ENCODE results near the gene UXS1. TPM values are rescaled to one million over a fixed set of nuclear protein-coding genes. Genes with fewer than 3 reads are reported as not detected.

UXS1 gene
- total and polyA plus RNA-seq, 2 donors: 34.3 to 47.2 TPM

DNA sequence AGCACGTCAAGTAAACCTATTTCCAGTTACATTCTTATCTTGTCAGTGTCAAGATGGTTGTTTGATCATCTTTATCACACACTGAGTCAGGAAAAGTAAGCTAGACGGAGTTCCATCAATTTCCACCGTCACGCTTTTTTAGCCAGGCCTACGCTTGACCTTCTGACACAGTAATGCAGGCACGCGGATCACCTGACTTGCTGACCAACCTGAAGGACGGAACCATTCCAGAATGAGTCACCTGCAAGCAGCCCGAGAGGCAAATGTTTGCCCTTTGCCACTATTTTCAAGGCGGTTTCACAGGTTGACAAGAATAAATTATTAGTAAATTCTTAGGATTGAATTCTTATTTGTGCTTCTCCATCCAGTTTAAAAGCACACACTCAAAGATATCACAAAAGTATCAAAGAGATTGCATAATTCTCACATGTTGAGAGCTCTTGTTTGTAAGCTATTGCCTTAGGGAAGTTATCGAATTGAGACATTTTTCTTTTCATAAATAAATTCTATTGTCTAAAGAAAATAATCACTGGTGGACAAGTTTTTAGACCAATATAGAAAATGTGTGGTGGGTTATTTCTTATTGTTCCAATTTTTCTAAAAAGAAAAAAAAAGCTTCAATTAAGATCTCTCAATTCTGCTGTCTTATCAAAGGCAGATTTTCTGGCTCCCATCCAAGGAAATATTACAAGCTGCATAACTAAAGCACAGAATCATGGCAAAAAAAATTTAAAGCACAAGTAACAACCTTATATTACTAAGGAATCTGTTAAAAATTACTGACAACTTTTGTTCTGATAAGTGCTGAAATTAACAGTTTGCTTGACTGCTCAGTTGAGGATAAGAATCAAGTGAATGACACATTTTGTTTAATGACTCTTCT, 31.9 kb downstream of the UXS1 start:
- no peaks in the 10 kb centered on the region for H3K4me1 ChIP-seq (ENCODE audit: insufficient read depth)
- 90% methylated on average over 11 of the region's 11 CpGs for WGBS
- no peak for DNase-seq (ENCODE audit: extremely low spot score)
- no peak overlapping the region for H3K27ac ChIP-seq (ENCODE audit: low read depth)
- no peak overlapping the region for H3K4me3 ChIP-seq (ENCODE audit: low read depth, low read length)
- H3K36me3 ChIP-seq (ENCODE audit: insufficient read depth): no peaks in the 10 kb centered on the region

DNA sequence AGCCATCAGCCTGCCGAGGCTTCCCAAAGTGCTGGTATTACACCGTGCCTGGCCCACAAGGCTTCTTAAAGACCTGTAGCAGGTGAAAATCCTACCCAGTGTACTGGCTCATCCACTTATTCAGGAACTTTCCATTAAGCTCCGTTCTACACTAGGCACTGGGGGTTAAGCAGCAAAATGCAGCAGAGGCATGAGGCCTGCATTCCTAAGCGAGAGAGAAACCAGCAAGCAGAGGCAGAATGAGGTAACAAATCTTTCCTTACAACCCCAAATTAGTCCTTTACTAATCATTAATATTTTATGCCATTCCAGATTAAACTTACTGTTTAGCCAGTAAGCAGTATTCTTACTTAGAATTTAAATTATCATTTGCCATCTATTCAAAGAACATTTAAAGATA, 32.8 kb downstream of the UXS1 start:
- no peaks in the 10 kb centered on the region for H3K4me1 ChIP-seq (ENCODE audit: insufficient read depth)
- H3K27ac ChIP-seq (ENCODE audit: low read depth): no peak overlapping the region
- 88% methylated on average over 4 of the region's 4 CpGs for WGBS
- H3K36me3 ChIP-seq (ENCODE audit: insufficient read depth): no peaks in the 10 kb centered on the region
- no peak overlapping the region for H3K4me3 ChIP-seq (ENCODE audit: low read depth, low read length)
- no peak for DNase-seq (ENCODE audit: extremely low spot score)

DNA sequence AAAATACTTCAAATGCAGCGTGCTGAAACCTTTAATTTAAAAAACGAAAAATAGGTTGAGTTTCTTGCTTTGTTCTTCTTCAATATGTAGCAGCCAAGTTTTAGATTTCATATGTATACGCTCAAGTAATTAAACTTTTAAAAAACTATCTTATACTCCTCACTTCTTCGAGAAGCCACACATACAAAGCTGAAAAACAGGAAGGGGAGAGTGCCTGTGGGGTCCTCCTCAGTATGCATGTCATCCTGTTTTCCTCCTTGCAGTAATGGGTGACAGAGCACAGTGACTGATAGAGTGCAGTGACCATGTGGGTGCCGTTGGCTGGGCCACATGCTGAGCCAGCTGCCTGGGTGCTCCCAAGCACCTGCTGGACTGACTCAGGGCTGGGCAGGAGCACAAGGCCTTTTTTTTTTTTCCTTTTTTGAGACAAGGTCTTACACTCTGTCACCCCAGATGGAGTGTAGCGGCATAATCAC, 33.3 kb downstream of the UXS1 start:
- Histone ChIP-seq H3K36me3 (ENCODE audit: insufficient read depth) (no peaks in the 10 kb centered on the region), H3K4me3 (ENCODE audit: low read depth, low read length) (no peak overlapping the region), H3K27ac (ENCODE audit: low read depth) (no peak overlapping the region), H3K4me1 (ENCODE audit: insufficient read depth) (no peaks in the 10 kb centered on the region)
- no peak for DNase-seq (ENCODE audit: extremely low spot score)
- WGBS: 70% methylated on average over 6 of the region's 6 CpGs

DNA sequence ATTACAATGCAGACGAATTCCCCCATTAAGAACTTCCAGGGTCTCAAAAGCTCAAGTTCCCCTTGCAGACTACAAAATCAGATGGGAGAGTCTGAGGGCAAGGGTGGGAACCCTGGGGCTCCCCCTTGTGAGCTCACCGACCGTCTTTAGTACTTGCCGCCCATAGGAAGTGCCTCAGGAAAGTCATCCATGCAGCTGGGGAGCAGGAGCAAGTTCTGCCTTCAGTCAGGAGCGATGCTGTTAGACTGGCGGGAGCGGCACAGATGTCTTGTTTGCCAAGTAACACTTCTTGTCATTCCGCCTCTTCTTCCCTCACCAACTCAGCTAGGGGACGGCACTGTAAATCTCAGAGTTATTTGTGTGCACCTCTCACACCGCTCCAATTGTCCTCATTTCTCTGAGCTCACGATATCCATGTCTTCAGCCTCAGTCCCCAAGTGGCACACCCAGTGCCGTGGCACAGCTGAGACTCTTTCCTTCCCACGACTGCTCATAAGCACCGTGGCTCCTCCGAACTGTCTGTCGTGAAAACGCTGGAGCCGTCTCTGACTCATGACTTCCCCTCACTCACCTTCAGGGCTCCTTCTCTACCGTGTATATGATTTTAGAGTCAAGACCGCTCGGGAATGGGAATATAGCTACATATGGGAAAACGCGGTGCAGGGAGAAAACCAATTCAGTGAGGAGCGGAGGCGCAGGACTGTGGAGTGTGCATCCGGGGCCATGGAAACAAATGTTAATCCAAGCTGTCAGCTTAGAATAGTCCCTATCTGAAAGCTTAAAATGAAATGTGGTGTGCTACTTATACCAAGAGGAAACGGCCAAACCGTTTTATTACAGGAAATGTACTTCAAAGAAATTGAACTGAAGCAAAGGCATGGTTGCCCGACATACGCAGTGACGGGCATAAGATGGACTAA, 34.0 kb downstream of the UXS1 start:
- no peak overlapping the region for H3K4me3 ChIP-seq (ENCODE audit: low read depth, low read length)

DNA sequence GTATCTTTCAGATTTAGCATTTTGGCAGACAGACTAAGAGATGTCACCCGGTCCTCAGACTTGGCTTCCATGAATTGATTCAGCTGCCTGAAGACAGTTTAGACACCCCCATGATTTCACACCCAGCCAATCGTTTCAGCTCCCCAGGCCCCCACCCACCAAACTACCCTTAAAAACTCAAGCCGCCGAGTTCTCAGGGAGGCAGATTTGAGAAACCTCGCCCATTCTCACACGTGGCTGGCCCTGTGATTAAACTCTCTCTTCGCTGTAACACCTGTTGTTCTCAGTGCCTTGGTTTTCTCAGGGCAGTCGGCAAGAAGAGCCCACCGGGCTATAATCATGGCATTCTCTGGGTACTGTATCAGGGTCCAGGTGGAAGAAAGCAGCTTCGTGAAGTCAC, 35.2 kb downstream of the UXS1 start:
- H3K36me3 ChIP-seq (ENCODE audit: insufficient read depth): no peaks in the 10 kb centered on the region
- H3K27ac ChIP-seq (ENCODE audit: low read depth): no peak overlapping the region
- DNase-seq (ENCODE audit: extremely low spot score): no peak
- H3K4me3 ChIP-seq (ENCODE audit: low read depth, low read length): no peak overlapping the region
- 77% methylated on average over 10 of the region's 10 CpGs for WGBS
- no peaks in the 10 kb centered on the region for H3K4me1 ChIP-seq (ENCODE audit: insufficient read depth)

More for the DNA sequence above, 34.0 kb downstream of the UXS1 start:
- DNase-seq (ENCODE audit: extremely low spot score): no peak
- H3K36me3 ChIP-seq (ENCODE audit: insufficient read depth): no peaks in the 10 kb centered on the region
- no peaks in the 10 kb centered on the region for H3K4me1 ChIP-seq (ENCODE audit: insufficient read depth)
- no peak overlapping the region for H3K27ac ChIP-seq (ENCODE audit: low read depth)
- 63% methylated on average over 31 of the region's 31 CpGs for WGBS

DNA sequence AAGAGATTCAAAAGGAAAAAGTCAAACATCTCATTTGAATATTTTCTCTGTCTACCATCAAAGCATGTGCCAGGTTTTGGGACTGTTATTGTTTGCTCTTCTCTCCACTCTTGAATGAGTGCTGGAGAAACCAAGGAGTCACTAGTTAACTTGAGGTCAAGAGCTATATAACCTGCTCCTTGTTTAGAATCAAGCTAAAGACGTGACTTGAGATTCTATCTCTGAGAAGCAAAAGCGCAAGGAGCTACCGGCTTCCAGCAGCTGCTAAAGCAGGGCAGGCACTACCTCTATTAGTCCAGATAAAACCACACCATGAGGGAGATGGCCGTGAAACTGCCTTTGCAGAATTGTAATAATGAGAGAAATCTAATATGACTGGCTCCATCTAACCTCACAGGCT, 36.0 kb downstream of the UXS1 start:
- Histone ChIP-seq H3K27ac (ENCODE audit: low read depth) (no peak overlapping the region), H3K36me3 (ENCODE audit: insufficient read depth) (no peaks in the 10 kb centered on the region), H3K4me3 (ENCODE audit: low read depth, low read length) (no peak overlapping the region), H3K4me1 (ENCODE audit: insufficient read depth) (no peaks in the 10 kb centered on the region)
- no peak for DNase-seq (ENCODE audit: extremely low spot score)
- 82% methylated on average over 4 of the region's 4 CpGs for WGBS

DNA sequence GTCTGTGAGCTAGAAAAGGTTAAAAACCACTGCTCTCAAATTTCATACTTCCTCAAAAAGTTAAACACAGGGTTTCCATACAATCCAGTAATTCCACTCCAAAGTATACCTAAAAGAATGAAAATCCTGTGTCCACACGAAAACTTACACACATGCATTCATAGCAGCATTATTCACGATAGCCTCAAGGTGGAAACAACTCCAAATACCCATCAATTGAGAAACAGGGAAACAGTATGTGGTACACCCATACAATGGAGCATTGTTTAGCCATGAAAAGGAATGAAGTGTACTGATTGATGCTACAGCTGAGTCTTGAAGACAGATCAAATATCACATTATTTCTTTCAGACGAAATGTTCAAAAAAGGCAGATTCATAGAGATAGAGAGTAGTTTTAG, 36.7 kb downstream of the UXS1 start:
- 87% methylated on average over 3 of the region's 3 CpGs for WGBS
- no peaks in the 10 kb centered on the region for H3K36me3 ChIP-seq (ENCODE audit: insufficient read depth)
- no peak for DNase-seq (ENCODE audit: extremely low spot score)
- H3K27ac ChIP-seq (ENCODE audit: low read depth): no peak overlapping the region
- no peaks in the 10 kb centered on the region for H3K4me1 ChIP-seq (ENCODE audit: insufficient read depth)
- no peak overlapping the region for H3K4me3 ChIP-seq (ENCODE audit: low read depth, low read length)

DNA sequence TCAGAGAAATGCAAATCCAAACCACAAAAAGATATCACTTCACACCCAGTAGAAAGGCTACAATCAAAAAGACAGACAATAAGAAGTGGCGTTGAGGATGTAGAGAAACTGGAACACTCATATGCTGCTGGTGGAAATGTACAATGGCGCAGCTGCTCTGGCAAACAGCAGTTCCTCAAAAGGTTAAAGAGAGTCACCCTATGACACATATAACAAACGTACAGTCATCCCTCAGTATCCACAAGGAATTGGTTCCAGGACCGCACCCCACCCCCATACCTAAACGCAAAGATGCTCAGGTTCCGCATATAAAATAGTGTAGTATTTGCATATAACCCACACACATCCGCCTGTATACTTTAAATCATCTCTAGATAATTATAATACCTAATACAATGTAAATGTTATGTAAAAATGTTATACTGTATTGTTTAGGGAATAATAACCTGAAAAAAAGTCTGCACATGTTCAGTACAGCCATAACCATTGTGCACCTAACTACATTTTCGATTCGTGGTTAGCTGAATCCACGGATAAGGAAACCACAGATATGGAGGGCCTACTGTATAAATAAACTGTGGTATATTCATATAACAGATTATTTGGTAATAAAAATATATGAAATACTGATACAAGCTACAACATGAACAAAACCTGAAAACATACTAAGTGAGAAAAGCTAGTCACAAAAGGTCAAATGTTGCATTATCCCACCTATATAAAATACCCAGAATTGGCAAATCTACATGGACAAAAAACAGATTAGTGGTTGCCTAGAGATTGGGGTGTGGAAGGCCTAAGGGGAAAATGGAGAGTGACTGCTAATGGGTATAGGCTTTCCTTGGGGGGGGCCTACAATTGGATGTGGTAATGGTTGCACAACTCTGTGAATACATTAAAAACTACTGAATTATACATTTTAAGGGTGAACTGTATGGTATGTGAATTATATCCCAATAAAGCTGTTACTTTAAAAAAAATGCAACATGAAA, 37.5 kb downstream of the UXS1 start:
- no peak for DNase-seq (ENCODE audit: extremely low spot score)
- H3K27ac ChIP-seq (ENCODE audit: low read depth): no peak overlapping the region
- no peaks in the 10 kb centered on the region for H3K4me1 ChIP-seq (ENCODE audit: insufficient read depth)
- no peaks in the 10 kb centered on the region for H3K36me3 ChIP-seq (ENCODE audit: insufficient read depth)
- no peak overlapping the region for H3K4me3 ChIP-seq (ENCODE audit: low read depth, low read length)
- WGBS: 89% methylated on average over 10 of the region's 10 CpGs

DNA sequence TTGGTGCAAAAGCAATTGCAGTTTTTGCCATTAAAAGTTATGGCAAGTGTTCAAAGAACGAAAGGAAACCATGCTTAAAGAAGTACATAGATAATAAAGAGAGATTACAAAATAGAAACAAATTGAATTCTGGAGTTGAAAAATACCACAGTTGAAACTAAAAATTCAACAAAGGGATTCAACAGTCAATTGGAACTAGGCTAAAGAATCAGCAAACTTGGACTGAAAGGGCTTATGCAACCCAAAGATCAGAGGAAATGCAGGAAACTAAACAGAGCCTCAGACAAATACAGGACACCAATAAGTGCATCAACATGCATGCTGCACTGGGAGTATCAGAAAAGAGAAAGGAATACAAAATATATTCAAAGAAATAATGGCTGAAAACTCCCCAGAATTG, 40.3 kb downstream of the UXS1 start:
- WGBS: 92% methylated on average over 1 of the region's 1 CpG
- Histone ChIP-seq H3K4me1 (ENCODE audit: insufficient read depth) (no peaks in the 10 kb centered on the region), H3K36me3 (ENCODE audit: insufficient read depth) (no peaks in the 10 kb centered on the region), H3K27ac (ENCODE audit: low read depth) (no peak overlapping the region), H3K4me3 (ENCODE audit: low read depth, low read length) (no peak overlapping the region)
- DNase-seq (ENCODE audit: extremely low spot score): no peak

DNA sequence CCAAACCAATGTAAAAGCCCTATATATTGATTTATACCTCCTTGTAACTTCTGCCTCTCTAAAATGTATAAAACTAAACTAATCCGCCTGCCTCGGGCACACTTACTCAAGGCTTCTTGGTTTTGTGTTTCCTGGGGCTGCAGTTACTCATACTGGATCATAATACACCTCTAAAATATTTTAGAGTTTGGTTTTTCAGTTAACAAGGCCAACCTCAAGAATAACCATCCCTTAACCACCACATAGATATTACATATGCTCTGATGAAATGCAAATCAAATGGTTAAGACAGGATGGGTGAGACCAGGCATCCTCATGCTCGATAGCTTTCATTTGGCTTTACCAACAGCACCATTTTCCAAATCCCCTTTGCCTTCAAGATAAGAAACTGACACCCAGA, 46.4 kb downstream of the UXS1 start:
- H3K36me3 ChIP-seq (ENCODE audit: insufficient read depth): no peaks in the 10 kb centered on the region
- no peak overlapping the region for H3K4me3 ChIP-seq (ENCODE audit: low read depth, low read length)
- no peak for DNase-seq (ENCODE audit: extremely low spot score)
- 83% methylated on average over 3 of the region's 3 CpGs for WGBS
- no peak overlapping the region for H3K27ac ChIP-seq (ENCODE audit: low read depth)
- H3K4me1 ChIP-seq (ENCODE audit: insufficient read depth): no peaks in the 10 kb centered on the region

DNA sequence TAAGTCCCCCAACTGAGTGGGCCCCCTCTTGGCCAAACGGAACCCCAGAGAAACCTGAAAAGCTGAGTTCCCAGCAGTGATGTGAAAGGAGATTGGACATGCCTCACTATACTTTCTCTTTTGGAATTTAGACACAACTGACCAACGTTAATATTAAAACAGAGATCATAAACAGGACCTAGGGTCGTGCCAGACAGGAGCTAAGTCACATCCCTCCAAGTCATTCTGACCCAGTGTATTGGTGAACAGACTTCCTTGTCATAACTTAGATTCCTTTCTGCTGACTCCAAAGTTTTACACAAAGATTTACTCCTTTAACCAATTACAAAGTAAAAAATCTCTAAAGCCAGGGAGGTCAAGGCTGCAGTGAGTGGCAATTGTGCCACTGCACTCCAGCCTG, 46.9 kb downstream of the UXS1 start:
- Histone ChIP-seq H3K27ac (ENCODE audit: low read depth) (no peak overlapping the region), H3K4me3 (ENCODE audit: low read depth, low read length) (no peak overlapping the region), H3K36me3 (ENCODE audit: insufficient read depth) (no peaks in the 10 kb centered on the region), H3K4me1 (ENCODE audit: insufficient read depth) (no peaks in the 10 kb centered on the region)
- WGBS: 47% methylated on average over 3 of the region's 3 CpGs
- no peak for DNase-seq (ENCODE audit: extremely low spot score)

DNA sequence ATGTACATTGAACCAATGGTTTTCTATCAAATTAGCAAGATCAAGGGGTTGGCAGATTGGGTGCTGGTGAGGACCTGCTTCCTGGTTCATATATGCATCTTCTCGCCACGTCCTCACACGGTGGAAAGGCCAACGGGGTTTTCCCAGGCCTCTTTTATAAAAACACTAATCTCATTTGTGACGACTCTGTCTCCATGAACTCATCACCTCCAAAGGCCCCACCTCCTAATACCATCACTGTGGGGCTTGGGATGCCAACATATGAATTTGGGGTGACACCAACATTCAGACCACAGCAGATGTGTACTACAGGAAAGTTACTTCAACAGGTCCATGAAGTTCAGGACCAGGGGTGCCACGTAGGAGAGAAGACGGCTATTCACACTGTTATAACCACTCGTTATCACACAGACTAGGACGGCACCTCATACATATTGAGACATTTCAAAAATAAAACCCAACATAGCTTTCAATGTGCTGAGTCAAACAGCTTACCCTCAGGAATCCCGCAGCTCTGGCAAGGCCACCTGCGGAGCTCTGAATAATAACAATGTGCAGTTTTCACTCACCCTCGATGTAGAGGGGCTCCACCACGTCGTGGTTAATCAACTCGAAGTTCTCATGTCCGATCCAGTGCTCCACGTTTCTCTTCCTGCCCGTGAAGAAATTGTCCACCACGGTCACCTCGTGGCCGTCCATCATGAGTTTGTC, 49.3 kb downstream of the UXS1 start:
- Histone ChIP-seq H3K4me1 (ENCODE audit: insufficient read depth) (no peaks in the 10 kb centered on the region), H3K36me3 (ENCODE audit: insufficient read depth) (no peaks in the 10 kb centered on the region), H3K27ac (ENCODE audit: low read depth) (no peak overlapping the region), H3K4me3 (ENCODE audit: low read depth, low read length) (no peak overlapping the region)
- WGBS: 91% methylated on average over 21 of the region's 21 CpGs
- no peak for DNase-seq (ENCODE audit: extremely low spot score)
